ENCODE measurements around the gene CARMIL1.

- no peak for TF ChIP-seq POLR2A (IDR thresholded peaks at IDR 0.05; ENCODE audit: low read depth, low read length)
- no peak for TF ChIP-seq POLR2AphosphoS5 (IDR thresholded peaks at IDR 0.05; ENCODE audit: low read depth, low read length)
- TF ChIP-seq PAX5 (IDR thresholded peaks at IDR 0.05; ENCODE audit: insufficient read depth, low read length, severe bottlenecking): no peak
- TF ChIP-seq TAF1 (IDR thresholded peaks at IDR 0.05; ENCODE audit: low read depth, low read length): no peak
- TF ChIP-seq SPI1 (IDR thresholded peaks at IDR 0.05; ENCODE audit: low read depth, low read length): no peak
Measured at GRCh38 chr6:25503686-25504085, 224.5 kb downstream of the CARMIL1 start.
